WTC11 (cell line): ENCODE results near the gene OR4D2.

ENCODE experiments used
- CTCF ChIP-seq: fragments of 200-600 bp; IDR thresholded peaks from 2 replicates; pipeline ENCODE4 v1.8.0; 2022; ENCODE audit warnings: antibody characterized with exemption
- FOXK1 ChIP-seq: sonication (generic); formaldehyde crosslinking; IDR thresholded peaks from 2 replicates; pipeline ENCODE4 v1.8.0; 2022; ENCODE audit warnings: mild to moderate bottlenecking, moderate library complexity, missing genetic modification reagents
- FOXP1 ChIP-seq: sonication (generic); formaldehyde crosslinking; IDR thresholded peaks from 2 replicates; pipeline ENCODE4 v1.8.0; 2022; ENCODE audit warnings: missing genetic modification reagents, mild to moderate bottlenecking, moderate library complexity, borderline replicate concordance
- KAT7 ChIP-seq: sonication (generic); formaldehyde crosslinking; IDR thresholded peaks from 2 replicates; pipeline ENCODE4 v1.8.1; 2023; ENCODE audit warnings: missing genetic modification reagents, mild to moderate bottlenecking, borderline replicate concordance
- MAX ChIP-seq: sonication (generic); formaldehyde crosslinking; IDR thresholded peaks from 2 replicates; pipeline ENCODE4 v1.8.0; 2022; ENCODE audit warnings: mild to moderate bottlenecking, missing genetic modification reagents
- NR1H2 ChIP-seq: sonication (generic); formaldehyde crosslinking; IDR thresholded peaks from 2 replicates; pipeline ENCODE4 v1.9.0; 2021; ENCODE audit warnings: mild to moderate bottlenecking, moderate library complexity, missing genetic modification reagents
- SMAD3 ChIP-seq: sonication (generic); formaldehyde crosslinking; IDR thresholded peaks from 2 replicates; pipeline ENCODE4 v1.8.0; 2022; ENCODE audit warnings: missing genetic modification reagents, mild to moderate bottlenecking, borderline replicate concordance
- USF1 ChIP-seq: sonication (generic); formaldehyde crosslinking; IDR thresholded peaks from 2 replicates; pipeline ENCODE4 v1.8.0; 2022; ENCODE audit warnings: mild to moderate bottlenecking, missing genetic modification reagents
- ZBTB21 ChIP-seq: sonication (generic); formaldehyde crosslinking; IDR thresholded peaks from 2 replicates; pipeline ENCODE4 v1.8.1; 2023; ENCODE audit warnings: mild to moderate bottlenecking, missing genetic modification reagents, borderline replicate concordance
- ZNF425 ChIP-seq: fragments of 250-450 bp; sonication (Bioruptor Pico); conservative IDR thresholded peaks from 2 replicates; pipeline ENCODE4 v1.9.0; 2021; ENCODE audit warnings: mild to moderate bottlenecking
- TF ChIP-seq, protein P1 (sequence below): sonication (generic); formaldehyde crosslinking; IDR thresholded peaks from 2 replicates; pipeline ENCODE4 v1.8.1; 2023; ENCODE audit warnings: mild to moderate bottlenecking, missing genetic modification reagents
- TF ChIP-seq, protein P2 (sequence below): sonication (generic); formaldehyde crosslinking; IDR thresholded peaks from 2 replicates; pipeline ENCODE4 v1.8.1; 2023; ENCODE audit warnings: mild to moderate bottlenecking, missing genetic modification reagents, moderate library complexity

DNA sequence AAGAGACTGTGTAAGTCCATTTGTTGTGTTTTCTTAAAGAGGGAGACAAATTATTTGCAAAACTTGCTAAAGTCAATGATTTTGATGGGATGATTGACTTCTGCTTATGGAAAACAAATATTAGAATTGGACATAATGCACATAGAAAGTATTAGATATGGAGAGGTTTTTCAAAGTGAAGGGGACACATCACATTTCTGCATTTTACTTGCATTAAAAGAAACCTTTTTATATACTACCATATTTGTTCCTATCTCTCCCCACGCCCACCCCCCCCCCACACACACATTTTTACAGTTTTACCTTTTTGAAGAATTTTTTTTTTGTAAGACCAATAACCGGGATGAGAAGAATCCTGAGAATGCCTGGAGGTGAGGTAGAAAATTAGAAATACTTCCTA is 8.6 kb upstream of the OR4D2 start:
- TF ChIP-seq SMAD3 (no peak), CTCF (no peak), KAT7 (CRISPR knock-in tag) (no peak), USF1 (CRISPR knock-in tag) (no peak), ZNF425 (CRISPR knock-in tag) (no peak), ZBTB21 (CRISPR knock-in tag) (no peak), NR1H2 (CRISPR knock-in tag) (no peak), FOXP1 (CRISPR knock-in tag) (no peak), FOXK1 (no peak), MAX (CRISPR knock-in tag) (no peak)
- TF ChIP-seq, protein P1, sequence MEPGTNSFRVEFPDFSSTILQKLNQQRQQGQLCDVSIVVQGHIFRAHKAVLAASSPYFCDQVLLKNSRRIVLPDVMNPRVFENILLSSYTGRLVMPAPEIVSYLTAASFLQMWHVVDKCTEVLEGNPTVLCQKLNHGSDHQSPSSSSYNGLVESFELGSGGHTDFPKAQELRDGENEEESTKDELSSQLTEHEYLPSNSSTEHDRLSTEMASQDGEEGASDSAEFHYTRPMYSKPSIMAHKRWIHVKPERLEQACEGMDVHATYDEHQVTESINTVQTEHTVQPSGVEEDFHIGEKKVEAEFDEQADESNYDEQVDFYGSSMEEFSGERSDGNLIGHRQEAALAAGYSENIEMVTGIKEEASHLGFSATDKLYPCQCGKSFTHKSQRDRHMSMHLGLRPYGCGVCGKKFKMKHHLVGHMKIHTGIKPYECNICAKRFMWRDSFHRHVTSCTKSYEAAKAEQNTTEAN (CRISPR knock-in tag) = no peak
- TF ChIP-seq, protein P2, sequence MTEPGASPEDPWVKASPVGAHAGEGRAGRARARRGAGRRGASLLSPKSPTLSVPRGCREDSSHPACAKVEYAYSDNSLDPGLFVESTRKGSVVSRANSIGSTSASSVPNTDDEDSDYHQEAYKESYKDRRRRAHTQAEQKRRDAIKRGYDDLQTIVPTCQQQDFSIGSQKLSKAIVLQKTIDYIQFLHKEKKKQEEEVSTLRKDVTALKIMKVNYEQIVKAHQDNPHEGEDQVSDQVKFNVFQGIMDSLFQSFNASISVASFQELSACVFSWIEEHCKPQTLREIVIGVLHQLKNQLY = no peak
